Endothelial cell of umbilical vein (primary cell): ENCODE results near the gene MAL.

ENCODE experiments used
- EZH2 ChIP-seq: IDR thresholded peaks from 2 replicates; pipeline ENCODE4 v1.6.1; 2012; ENCODE audit warnings: borderline replicate concordance, low read depth, mild to moderate bottlenecking, moderate library complexity, low read length, inconsistent platforms; ENCODE audit not compliant: severe bottlenecking
- TF ChIP-seq, protein P1 (sequence below), 2 donors: IDR thresholded peaks; 1 replicate in 1 of 2; 2 replicates in 1 of 2; pipeline ENCODE4 v1.5.1; 2011; ENCODE audit warnings: low read length in 2 of 2, mild to moderate bottlenecking in 2 of 2, moderate library complexity in 2 of 2, control low read depth in 1 of 2, inconsistent platforms in 1 of 2, low read depth in 1 of 2; ENCODE audit not compliant: insufficient read depth in 1 of 2; ENCODE audit errors: extremely low read depth in 1 of 2

DNA sequence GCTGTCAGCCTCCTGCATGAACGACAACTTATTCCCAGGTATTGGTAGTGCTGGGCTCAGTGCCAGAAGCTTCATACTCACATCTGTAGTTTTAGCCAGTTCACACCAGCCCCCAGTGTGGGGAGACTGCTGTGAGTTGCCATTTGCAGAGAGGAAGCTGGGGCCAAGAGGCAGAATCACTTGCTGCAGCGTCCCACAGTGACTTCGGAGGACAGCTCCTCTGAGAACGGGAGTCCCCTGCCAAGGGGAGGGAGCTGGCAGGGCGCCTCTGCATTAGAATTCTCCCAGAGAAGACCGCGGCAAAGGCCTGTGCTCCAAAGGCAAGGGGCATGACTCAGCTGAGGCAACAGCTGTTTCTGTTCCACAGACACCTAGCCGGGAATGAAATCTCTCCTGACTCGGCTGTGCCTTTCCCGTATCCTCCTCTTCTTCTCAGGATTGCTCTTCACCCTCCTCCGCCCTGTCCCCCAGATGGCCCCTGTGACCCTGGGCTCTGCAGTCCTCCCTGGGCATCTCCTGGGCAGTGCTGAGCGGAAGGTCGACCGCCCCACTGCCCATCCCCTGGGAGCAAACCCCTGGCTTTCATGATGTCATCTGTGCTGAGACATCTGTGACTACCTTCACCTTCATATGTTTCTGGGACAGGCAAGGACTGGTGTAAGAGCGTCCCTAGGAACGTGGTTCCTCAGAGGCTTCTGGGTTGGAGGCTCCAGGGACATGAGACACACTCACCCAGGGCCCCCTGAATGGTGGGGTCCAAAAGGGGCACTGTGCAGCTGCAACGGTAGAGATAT, 18.0 kb downstream of the MAL start:
- TF ChIP-seq, protein P1, sequence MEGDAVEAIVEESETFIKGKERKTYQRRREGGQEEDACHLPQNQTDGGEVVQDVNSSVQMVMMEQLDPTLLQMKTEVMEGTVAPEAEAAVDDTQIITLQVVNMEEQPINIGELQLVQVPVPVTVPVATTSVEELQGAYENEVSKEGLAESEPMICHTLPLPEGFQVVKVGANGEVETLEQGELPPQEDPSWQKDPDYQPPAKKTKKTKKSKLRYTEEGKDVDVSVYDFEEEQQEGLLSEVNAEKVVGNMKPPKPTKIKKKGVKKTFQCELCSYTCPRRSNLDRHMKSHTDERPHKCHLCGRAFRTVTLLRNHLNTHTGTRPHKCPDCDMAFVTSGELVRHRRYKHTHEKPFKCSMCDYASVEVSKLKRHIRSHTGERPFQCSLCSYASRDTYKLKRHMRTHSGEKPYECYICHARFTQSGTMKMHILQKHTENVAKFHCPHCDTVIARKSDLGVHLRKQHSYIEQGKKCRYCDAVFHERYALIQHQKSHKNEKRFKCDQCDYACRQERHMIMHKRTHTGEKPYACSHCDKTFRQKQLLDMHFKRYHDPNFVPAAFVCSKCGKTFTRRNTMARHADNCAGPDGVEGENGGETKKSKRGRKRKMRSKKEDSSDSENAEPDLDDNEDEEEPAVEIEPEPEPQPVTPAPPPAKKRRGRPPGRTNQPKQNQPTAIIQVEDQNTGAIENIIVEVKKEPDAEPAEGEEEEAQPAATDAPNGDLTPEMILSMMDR (IDR thresholded peaks at IDR 0.05; ENCODE audit: extremely low read depth in 1 of 2, insufficient read depth in 1 of 2, low read depth in 1 of 2, low read length in 2 of 2) = no peak
- TF ChIP-seq EZH2 = no peak
